Suprapubic skin (tissue), 4 donors: ENCODE results near the gene SSR3. TPM values are rescaled to one million over a fixed set of nuclear protein-coding genes. Genes with fewer than 3 reads are reported as not detected.
"Not testable (repeated sequence)": the region's sequence is repeated elsewhere in the genome, so short reads cannot be mapped to it uniquely, and the experiment has no call there.

Experiments used
- DNase-seq, 2 donors: peaks; one replicate each; pipeline ENCODE4 v3.0.0-alpha.2; 2019; ENCODE audit warnings: low spot score in 2 of 2
- H3K27ac ChIP-seq: fragments of 200-600 bp; sonication (generic); one replicate; pipeline ENCODE4 v1.5.1; 2019
- H3K27me3 ChIP-seq: fragments of 200-600 bp; sonication (generic); one replicate; pipeline ENCODE4 v1.5.1; 2019
- H3K36me3 ChIP-seq: fragments of 200-600 bp; sonication (generic); one replicate; pipeline ENCODE4 v1.5.1; 2019
- H3K4me1 ChIP-seq: fragments of 200-600 bp; sonication (generic); one replicate; pipeline ENCODE4 v1.5.1; 2019
- H3K4me3 ChIP-seq: fragments of 200-600 bp; sonication (generic); one replicate; pipeline ENCODE4 v1.5.1; 2019; ENCODE audit warnings: mild to moderate bottlenecking
- H3K9me3 ChIP-seq: fragments of 200-600 bp; sonication (generic); one replicate; pipeline ENCODE4 v1.5.1; 2019
- EP300 ChIP-seq: sonication (generic); formaldehyde crosslinking; IDR thresholded peaks from one replicate; pipeline ENCODE4 v1.6.1; 2017; ENCODE audit warnings: antibody characterized with exemption
- POLR2A ChIP-seq, 2 donors: fragments of 450-650 bp; IDR thresholded peaks; one replicate each; pipeline ENCODE4 v1.6.1; 2017; ENCODE audit warnings: antibody characterized with exemption in 2 of 2, mild to moderate bottlenecking in 2 of 2, moderate library complexity in 2 of 2
- POLR2AphosphoS5 ChIP-seq, 3 donors: sonication (generic); formaldehyde crosslinking; IDR thresholded peaks; one replicate each; pipeline ENCODE4 v1.6.1; 2017; ENCODE audit warnings: antibody characterized with exemption in 3 of 3
- WGBS: methylation state at CpG from one replicate; pipeline ENCODE4 v1.1.5; 2018; 5-methylcytosine and 5-hydroxymethylcytosine counted together
- total RNA-seq, 4 donors: library from RNA; depleted of rRNA; stranded (reverse); fragments of >200 nt; gene quantifications; one replicate each; pipeline ENCODE4 v1.1.0, GENCODE V29; 2016
- TF ChIP-seq, protein P1 (sequence below), 2 donors: fragments of 200-600 bp in 1 of 2; fragments of 450-650 bp in 1 of 2; sonication (generic) in 1 of 2; IDR thresholded peaks; one replicate each; pipeline ENCODE4 v1.5.1; 2016 to 2019; ENCODE audit warnings: antibody characterized with exemption in 2 of 2, mild to moderate bottlenecking in 1 of 2, moderate library complexity in 1 of 2

Gene SSR3
- total RNA-seq, 4 donors from 2014 or later, result 56.4 to 72.9 (median 62.4) TPM

DNA sequence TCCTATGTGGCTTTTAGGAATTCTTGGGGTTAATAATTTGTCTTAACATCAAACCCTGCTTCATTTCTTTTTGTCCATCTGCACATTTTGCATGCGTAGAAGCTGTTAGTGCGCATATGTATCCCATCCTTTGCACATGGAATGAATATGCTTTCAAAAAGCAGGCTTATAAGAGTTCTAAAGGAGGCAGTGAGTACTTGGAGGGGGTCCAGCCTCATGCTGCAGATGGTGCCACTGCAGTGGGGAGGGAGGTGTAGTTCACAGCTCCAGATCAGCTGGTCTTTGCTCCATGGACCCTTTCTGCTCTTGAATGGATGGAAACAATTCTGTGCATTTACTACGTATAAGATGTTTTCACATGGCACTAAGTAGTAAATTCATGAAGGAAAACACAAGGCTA is 20.7 kb upstream of the SSR3 start:
- H3K9me3 ChIP-seq, result no peaks in the 10 kb centered on the region
- no peak overlapping the region for H3K4me3 ChIP-seq
- TF ChIP-seq EP300, result no peak
- no peak for TF ChIP-seq POLR2A (IDR thresholded peaks at IDR 0.05)
- TF ChIP-seq, protein P1, sequence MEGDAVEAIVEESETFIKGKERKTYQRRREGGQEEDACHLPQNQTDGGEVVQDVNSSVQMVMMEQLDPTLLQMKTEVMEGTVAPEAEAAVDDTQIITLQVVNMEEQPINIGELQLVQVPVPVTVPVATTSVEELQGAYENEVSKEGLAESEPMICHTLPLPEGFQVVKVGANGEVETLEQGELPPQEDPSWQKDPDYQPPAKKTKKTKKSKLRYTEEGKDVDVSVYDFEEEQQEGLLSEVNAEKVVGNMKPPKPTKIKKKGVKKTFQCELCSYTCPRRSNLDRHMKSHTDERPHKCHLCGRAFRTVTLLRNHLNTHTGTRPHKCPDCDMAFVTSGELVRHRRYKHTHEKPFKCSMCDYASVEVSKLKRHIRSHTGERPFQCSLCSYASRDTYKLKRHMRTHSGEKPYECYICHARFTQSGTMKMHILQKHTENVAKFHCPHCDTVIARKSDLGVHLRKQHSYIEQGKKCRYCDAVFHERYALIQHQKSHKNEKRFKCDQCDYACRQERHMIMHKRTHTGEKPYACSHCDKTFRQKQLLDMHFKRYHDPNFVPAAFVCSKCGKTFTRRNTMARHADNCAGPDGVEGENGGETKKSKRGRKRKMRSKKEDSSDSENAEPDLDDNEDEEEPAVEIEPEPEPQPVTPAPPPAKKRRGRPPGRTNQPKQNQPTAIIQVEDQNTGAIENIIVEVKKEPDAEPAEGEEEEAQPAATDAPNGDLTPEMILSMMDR (IDR thresholded peaks at IDR 0.05), result no peak
- no peak for TF ChIP-seq POLR2AphosphoS5 (IDR thresholded peaks at IDR 0.05)
- H3K4me1 ChIP-seq, result no peaks in the 10 kb centered on the region
- H3K36me3 ChIP-seq, result no peaks in the 10 kb centered on the region
- no peak overlapping the region for H3K27ac ChIP-seq
- H3K27me3 ChIP-seq, result no peaks in the 10 kb centered on the region
- DNase-seq, result no peak
- 87% methylated on average over 3 of the region's 3 CpGs for WGBS

- H3K4me1 ChIP-seq, H3K36me3 ChIP-seq, H3K4me3 ChIP-seq, DNase-seq, H3K27ac ChIP-seq, H3K9me3 ChIP-seq, H3K27me3 ChIP-seq: not testable (repeated sequence)
- 76% methylated on average over 4 of the region's 4 CpGs for WGBS
These were observed 15.0 kb upstream of the SSR3 start for GRCh38 chr3:156569881-156570280.

DNA sequence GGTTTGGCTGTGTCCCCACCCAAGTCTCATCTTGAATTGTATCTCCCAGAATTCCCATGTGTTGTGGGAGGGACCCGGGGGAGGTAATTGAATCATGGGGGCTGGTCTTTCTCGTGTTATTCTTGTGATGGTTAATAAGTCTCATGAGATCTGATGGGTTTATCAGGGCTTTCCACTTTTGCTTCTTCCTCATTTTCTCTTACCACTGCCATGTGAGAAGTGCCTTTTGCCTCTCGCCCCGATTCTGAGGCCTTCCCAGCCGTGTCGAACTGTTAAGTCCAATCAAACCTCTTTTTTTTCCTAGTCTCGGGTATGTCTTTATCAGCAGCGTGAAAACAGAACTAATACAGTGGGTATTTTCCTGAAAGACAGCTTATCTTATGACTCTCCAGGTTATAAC is 14.1 kb upstream of the SSR3 start:
- not testable (repeated sequence) for H3K4me1 ChIP-seq, H3K9me3 ChIP-seq, H3K4me3 ChIP-seq, H3K27me3 ChIP-seq, H3K27ac ChIP-seq, H3K36me3 ChIP-seq, DNase-seq
- WGBS, result 90% methylated on average over 8 of the region's 8 CpGs

DNA sequence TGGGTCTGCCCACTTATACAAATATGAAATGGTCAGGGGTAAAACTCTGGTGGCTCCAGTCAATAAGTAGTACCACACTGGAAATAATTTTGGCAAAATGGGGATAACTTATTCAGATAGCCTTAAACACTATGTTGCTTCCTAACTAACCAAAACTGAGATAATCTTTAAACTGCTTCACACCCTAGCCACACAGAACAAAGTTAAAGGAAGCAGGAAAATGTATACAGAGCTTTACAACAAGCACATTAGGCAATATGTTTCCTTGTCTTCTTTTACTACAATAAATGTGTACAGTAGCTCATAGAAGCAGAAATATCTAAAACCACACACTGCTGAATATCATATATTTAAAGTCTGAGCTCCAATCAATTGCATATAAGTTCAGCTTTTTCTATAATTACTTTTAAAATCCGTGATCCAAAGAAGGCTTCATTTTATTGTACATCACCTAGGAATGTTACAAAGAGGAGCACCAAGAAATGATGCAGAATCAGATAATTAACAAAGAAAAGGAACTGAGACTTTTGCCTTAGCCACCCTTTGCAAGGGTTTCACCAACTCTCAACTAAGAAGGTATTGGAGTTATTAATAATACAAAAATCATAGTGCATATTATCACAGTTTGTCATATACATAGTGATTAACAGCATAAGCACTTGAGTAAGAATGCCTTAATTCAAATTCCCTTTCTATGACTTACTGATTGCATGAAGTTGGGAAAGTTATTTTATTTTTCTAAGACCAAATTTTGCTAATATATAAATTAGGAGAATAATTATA is 9.2 kb upstream of the SSR3 start:
- no peak for DNase-seq
- Histone ChIP-seq H3K4me3 (no peak overlapping the region), H3K4me1 (no peaks in the 10 kb centered on the region), H3K36me3 (no peaks in the 10 kb centered on the region), H3K9me3 (no peaks in the 10 kb centered on the region), H3K27me3 (no peaks in the 10 kb centered on the region), H3K27ac (no peak overlapping the region)
- 63% methylated on average over 1 of the region's 1 CpG for WGBS
- TF ChIP-seq, protein P1 (IDR thresholded peaks at IDR 0.05), result no peak
- no peak for TF ChIP-seq POLR2A (IDR thresholded peaks at IDR 0.05)
- TF ChIP-seq EP300, result no peak
- TF ChIP-seq POLR2AphosphoS5 (IDR thresholded peaks at IDR 0.05), result no peak

- H3K36me3 ChIP-seq, H3K9me3 ChIP-seq, H3K4me1 ChIP-seq, H3K4me3 ChIP-seq, H3K27ac ChIP-seq, DNase-seq, H3K27me3 ChIP-seq: not testable (repeated sequence)
- WGBS, result 76% methylated on average over 8 of the region's 8 CpGs
These were observed 7.6 kb upstream of the SSR3 start for GRCh38 chr3:156562486-156562885.

DNA sequence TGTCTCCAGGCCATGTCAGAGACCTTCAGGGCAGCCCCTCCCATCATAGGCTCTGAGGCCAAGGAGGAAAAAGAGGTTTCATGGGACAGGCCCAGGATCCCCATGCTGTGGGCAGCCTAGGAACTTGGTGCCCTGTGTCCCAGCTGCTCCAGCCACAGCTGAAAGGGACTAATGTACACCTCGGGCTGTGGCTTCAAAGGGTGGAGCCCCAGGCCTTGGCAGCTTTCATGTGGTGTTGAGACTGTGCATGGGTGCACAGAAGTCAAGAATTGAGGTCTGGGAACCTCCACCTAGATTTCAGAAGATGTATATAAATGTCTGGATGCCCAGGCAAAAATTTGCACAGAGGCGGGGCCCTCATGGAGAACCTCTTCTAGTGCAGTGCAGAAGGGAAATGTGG is 6.6 kb upstream of the SSR3 start:
- Histone ChIP-seq H3K4me1 (no peaks in the 10 kb centered on the region), H3K9me3 (no peaks in the 10 kb centered on the region), H3K36me3 (no peaks in the 10 kb centered on the region), H3K27me3 (no peaks in the 10 kb centered on the region), H3K27ac (no peak overlapping the region), H3K4me3 (no peak overlapping the region)
- TF ChIP-seq POLR2AphosphoS5 (IDR thresholded peaks at IDR 0.05) (no peak), POLR2A (IDR thresholded peaks at IDR 0.05) (no peak), EP300 (no peak)
- TF ChIP-seq, protein P1 (IDR thresholded peaks at IDR 0.05), result no peak
- WGBS, result 77% methylated on average over 2 of the region's 2 CpGs
- no peak for DNase-seq

- H3K4me3 ChIP-seq, result no peak overlapping the region
- H3K9me3 ChIP-seq, result no peaks in the 10 kb centered on the region
- H3K27ac ChIP-seq, result no peak overlapping the region
- TF ChIP-seq, protein P1 (IDR thresholded peaks at IDR 0.05), result no peak
- TF ChIP-seq POLR2AphosphoS5 (IDR thresholded peaks at IDR 0.05) (no peak), EP300 (no peak), POLR2A (IDR thresholded peaks at IDR 0.05) (no peak)
- no peaks in the 10 kb centered on the region for H3K27me3 ChIP-seq
- 66% methylated on average over 1 of the region's 1 CpG for WGBS
- no peak for DNase-seq
- H3K36me3 ChIP-seq, result no peaks in the 10 kb centered on the region
- H3K4me1 ChIP-seq, result peaks cover under 1% of the 10 kb centered on the region
These were observed 4.4 kb upstream of the SSR3 start for GRCh38 chr3:156559321-156559720.
